NCI-H1048 (cell line): ENCODE results near the gene LRRFIP1.

Experiments
- DNase-seq: peaks from one replicate; lab custom pipeline; 2025; lab: John Stamatoyannopoulos, UW

The LRRFIP1 gene

DNA sequence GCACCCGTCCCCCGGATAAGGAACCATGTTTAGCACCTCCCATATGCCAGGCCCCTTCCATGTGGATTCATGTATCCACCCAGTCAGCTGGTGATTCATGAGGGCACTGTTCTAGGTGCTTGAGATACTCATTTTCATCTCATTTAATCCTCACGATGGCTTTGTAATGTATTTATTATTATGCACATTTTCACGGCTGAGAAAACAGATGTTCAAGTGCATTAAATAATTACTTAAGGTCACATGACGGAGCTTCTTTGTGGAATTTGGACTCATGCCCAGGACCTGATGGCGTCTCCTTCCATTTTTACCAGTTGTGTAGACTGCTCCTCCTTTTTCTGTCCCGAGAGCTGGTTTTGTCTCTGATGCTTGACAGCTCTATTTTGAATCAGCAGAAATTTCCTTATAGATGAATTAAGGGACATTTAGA lies 99.0 kb downstream of the LRRFIP1 start:
- no peak for DNase-seq

DNA sequence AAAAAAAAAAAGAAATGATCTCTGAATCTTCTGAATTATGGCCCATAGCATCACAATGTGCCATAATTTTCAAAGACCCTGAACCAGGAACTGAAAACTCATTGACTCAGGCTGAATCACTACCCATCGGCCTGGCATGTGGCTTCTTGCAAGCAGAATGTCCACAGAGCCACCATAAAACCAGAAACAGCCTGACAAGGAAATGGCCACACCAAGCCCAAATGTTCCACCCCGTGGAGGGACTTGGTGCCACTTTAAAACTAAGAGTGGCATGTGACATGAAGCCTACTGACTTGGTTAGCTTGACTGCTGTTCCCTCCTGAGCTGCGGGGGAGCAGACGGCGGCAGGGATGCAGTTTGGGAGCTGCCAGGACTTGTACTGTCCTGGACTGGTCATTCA lies 100.0 kb downstream of the LRRFIP1 start:
- no peak for DNase-seq

DNA sequence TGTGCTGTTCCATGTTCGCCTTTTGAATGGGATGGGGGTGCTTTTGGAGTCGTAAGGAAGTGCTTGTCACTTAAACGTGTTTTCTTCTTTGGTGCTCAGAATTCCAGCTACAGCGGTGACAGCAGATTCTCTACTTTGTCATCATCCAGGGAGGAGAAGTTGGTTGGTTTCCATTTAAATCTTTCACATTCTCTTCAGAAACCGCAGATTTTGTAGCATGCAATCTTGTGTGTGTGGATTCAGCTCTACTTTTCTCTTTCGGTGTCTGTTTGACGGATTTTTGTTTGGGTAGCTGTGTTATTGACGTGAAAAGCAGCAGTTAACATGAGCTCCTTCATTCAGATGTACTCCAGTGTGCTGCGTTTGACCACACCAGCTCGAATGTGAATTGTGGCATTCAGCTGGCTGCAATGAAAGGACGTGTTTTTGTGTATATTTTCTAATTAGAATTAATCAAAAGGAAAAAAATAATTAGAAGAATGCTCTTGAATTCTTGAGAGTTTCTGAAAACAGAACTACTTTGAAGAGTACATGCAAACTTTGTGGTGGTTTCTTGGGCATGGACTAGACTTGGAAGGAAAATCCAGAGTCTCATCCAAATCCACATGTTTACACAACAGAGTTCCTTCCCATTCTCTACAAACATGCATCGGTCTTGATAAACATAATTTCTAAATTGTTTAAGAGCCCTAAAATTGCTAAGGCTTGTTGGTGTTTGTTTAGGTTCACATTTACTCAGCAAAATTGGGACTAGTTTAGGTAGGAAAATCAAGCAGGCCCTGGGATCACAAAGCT lies 102.5 kb downstream of the LRRFIP1 start:
- DNase-seq = no peak

DNA sequence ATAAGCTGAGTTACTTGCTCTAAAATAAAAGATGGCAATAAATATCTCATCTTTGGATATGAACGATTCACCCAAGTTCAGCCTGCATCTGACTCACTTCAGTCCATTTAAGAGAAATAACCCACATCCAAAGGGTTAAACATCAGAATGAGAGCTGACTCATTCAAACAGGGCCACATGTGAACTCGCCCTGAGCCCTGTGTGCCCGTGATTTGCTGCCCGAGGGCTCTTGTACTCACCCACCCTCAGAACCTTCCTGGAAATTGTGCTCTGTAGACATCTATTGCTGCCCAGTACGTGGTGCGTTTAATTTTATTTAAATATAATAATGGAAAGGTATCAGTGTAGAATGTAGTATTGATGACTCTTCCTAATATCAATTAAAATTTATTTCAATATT lies 104.3 kb downstream of the LRRFIP1 start:
- DNase-seq = no peak

DNA sequence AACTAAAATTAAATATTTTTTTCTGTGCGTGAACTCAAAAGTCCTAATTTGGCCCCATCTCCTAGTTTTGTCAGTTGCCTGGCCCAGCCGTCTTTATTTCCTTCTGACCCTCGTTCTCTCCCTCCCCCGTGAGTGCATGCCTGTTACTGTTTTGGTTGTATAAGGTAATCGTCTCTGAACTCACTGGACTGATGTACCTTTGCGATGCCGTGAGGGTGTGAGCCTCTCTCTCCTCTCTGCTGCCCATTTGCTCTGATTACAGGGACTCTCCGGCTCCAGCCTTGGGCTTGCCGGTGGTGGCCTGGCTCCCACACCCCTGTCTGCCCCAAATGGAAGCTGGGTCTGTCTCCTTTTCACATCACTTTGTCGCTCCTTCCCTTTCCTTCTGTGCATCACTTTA lies 104.7 kb downstream of the LRRFIP1 start:
- no peak for DNase-seq

DNA sequence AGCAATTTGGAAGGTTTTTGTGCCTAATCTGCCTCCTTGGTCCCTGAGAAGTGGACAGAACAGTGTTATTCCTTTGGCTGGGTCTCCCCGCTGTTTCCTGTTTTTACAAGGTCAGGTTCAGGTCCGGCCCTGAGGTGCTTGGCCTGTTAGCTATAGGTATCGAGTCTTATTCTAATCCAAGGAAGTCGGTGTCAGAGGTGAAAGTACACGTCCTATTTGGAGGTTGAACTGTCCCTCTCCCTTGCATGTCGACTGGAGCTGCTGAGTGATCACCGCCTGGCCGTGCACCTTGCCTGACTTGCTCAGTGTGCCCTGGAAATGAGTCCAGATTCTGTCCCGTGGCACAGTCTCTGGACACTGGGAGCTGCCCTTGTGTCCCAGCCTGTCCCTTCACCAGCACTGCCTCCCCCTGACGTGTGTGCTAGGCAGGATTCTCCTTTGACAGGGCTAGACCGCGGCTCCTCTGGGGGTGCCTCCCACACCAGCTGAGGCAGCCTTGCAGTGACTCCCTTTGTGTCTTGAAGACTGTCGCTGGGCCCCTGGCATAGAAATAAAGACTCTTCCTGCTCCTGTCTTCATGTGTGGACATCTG lies 105.5 kb downstream of the LRRFIP1 start:
- no peak for DNase-seq

DNA sequence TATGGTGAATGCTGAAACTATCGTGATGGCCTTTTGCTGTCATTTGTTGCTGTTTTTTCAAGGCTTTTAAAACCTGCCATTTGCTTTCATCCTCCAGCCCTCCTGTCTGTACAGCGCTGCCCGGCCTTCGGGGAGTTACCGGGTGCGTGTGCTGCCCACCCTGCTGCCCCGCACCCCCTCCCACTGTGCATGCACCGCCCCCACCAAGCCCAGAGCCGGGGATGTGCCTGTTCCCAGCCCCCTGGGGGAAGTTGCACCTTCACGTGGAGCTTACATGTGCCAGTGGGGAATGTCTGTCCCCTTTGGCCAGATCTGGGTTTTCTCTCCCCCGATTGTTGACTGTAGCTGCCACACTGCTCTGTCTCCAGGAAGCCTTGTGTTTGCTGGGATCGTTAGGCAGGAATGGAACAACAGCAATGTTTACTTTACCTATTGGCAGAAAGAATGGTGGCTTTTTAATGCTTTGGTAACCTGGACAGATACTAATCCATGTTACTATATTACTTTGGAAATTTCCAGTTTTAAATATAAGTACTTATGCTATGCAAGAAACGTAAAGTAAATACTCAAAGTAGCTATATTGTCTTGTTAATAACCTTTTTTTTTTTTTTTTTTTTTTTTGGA lies 106.4 kb downstream of the LRRFIP1 start:
- DNase-seq = no peak

DNA sequence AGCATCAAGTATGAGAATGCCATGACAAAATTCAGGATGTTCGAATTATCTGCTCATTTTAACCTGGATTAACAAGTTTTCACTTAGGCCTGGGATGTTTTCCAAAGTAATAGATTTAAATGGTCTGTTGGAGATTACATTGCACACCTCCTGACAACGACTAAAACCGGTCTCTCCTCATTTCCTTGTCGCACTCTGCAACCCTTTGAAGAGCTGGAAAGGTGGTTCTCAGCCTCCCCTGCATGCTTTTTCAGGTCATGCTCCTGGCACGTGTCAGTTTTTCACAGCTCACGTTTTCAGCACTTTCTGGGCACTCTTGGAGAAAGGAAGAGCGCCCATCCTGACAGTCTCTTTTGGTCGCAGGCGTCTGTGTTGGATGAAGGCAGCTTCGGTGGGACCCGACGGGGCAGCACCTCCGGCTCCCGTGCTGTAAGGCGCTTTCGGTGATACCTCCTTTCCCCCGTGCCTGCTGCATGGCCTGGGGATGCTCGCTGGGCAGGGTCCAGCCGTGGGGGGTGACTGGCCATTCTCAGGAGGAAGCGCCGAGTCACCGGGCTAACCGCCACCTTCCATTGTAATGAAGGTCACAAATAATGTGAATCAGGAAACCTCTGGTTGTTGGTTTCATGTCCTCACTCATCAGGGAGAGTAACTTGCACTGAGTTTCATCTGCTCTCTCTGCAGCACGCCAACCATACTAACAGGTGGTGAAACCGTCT lies 107.7 kb downstream of the LRRFIP1 start:
- no peak for DNase-seq

DNA sequence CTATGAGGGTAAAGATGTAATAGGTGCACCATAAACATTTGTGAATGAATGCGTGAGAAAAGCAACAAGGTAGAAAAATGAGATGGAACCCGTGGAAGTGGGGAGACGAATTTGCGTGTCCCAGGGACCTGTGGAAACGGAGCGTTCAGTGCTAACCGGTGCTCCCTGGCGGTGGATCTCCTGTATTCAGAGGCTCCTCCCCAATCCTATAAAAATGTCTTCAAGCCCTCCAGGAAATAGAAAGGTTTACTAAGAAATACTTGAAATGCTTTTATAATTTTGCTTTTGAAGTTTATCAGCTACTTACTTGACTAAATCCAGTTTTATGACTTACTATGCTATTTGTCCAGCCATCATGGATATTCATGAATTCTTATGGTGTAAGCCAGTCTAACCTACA lies 108.4 kb downstream of the LRRFIP1 start:
- no peak for DNase-seq

DNA sequence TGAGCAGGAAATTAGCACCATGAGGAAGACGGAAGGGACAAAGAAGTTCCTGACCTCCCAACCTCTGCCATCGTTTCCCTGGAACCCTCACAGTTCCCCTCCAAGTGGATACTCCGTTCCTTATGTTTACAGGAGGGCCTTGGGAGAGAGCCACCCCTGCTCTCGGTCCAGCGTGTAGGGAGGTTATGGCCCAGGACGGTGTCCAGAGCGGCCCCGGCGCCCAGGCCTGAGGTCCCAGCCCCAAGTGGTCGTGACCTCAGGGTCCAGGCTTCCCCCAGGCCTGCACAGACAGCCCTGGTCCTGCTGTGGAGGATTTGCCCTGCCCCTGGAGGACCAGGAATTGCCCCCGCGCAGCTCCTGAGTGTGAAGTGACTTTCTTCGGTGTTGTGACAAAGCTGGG lies 109.4 kb downstream of the LRRFIP1 start:
- no peak for DNase-seq

DNA sequence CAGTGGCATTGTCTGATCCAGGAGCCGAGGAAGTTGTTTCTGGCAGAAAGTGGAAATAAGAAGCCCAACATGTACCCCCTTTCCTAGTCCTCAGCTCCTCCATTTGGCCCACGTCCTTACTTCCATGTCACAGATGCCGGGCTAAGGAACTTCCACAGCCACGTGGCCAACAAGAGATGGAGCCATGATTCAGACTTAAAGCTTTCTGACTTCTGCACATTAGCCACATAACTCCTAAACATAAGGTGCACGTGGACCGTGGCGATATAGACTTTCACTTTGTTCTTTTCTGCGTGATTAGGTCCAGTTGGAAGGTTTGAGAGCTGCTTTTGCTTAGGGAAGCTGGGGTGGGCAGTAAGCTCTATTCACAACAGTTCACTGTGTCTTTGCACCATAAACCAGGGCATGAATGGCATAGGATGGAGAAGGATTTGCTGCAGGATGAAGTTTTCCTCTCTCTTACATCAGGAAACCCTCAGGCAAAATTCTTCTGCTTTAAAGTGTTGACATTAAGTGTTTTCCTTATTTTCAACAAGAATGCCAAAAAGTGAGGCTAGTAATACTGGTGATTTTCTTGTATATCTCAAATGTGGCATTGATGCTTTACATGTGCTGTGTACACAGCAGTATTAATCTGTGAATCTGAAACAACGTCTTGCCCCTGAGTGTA lies 109.9 kb downstream of the LRRFIP1 start:
- DNase-seq = no peak

DNA sequence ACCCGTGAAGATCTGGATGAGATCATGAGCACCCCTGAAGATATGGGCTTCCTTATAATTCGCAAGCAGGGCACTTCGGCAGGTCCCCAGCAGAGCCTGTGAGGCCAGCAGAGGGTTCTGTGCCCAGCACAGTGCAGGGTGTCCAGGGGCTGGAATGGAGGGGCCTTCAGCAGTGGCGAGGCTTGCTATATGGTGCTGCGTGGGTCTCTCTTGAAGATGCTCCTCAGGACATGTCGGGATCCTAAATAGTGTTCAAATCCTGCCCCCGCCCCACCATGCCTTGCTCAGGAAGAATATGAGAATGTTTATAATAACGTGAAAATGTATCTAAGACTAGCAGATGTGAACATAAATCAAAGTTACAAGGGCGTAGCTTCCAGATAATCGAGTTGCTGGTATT lies 110.9 kb downstream of the LRRFIP1 start:
- DNase-seq = no peak

DNA sequence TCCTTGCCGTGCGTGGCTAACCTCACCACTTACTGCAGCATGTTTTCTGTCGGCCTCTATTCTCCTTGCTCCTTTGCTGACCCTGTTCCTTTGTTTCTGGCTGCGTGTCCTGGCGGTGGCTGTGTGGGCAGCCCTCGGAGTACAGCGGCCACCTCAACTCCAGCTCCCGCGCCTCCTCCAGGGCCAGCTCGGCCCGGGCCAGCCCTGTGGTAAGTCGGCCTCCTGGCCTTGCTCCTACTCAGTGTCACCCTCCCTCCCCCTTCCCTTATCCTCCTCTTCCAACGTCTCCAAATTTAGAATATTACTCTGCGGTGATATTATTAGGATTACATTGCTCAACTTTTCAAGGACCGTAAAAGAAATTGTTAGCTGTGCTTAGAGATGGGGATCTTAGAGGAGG lies 111.7 kb downstream of the LRRFIP1 start:
- no peak for DNase-seq

DNA sequence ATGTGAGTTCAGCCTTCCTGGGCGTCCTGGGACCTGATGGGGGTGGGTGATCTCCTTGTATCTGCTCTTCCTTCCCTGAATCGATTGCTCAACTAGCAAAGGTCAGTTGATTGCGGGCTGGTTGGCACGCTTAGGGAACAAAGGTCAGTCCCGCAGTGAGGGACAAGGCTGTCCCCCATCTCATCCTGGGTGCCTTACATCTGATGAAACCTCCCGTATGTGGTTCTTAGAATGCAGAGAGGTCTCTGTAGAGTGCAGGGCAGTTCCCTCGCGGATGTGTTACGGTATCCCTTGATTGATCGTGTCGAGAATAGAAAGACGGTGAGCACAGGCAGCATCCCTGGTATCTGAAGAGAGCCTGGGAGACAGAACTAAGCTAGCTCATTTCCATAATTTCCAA lies 114.8 kb downstream of the LRRFIP1 start:
- DNase-seq = no peak

DNA sequence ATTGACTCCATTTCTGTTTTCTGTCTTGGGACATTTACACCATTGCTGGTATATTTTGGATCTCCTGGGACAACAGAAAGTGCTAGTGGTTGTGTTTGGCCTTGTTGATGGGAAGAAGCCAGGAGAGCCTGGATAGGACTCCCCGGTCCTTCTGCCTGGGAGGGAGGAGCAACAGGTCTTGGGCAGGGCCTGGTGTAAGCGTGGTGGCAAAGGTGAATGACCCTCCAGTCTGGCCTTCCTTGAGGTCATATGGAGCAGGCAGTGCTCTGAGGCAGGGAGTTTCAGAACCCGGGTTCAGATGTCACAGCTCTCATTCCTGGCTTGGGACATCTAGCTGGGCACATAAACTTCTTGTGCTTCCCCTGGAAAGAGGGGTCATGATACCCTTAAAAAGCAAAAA lies 115.2 kb downstream of the LRRFIP1 start:
- DNase-seq = no peak

DNA sequence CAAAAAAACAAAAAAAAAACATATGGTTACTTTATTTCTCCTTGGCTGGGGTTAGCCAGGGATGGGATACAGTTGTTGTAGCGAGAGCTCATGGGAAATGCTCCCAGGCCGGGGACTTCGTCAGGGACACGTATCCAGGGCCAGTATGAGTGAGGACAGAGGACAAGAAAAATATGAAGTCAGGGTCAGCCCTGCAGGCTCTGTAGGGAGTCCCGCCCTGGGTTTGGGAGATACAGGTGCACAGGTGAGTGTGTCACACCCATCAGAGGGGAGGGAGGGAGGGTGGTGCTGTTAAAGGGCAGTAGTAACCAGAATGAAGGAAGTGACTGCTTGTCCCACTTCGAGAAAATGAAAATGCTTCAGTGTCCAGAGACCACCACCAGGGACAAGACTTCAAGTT lies 115.6 kb downstream of the LRRFIP1 start:
- DNase-seq = no peak

DNA sequence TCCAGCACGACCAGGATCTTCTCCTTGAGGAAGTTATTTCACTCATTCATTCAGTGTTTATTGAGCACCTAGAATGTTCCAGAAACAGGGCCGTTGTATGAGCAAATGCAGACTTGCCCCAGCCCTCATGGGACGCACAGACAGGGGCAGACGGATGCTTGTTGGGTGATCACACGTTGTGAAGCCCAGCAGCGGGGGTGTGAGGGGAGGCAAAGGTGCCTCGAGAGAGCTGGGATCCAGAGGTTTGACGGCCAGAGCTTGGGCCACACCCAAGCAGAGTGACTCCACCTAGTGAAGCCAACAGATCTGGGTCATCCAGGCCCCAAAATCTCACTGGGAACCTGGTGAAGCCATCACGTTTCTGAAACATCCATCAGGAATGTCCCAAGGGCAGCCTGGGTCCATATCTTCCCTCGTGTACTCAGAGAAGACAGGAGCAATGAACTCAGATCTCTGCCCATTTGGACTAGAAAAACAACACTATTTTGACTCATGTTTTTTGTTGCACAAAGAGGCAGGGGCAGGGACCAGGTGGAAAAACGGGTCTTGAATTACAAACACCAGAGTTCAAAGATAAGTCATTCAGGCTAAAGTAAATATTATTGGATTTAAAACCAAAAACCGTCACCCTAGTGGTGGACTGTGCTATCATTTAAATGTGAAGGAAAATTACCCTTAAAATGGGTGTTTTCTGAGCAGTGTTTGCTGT lies 116.3 kb downstream of the LRRFIP1 start:
- DNase-seq = no peak

DNA sequence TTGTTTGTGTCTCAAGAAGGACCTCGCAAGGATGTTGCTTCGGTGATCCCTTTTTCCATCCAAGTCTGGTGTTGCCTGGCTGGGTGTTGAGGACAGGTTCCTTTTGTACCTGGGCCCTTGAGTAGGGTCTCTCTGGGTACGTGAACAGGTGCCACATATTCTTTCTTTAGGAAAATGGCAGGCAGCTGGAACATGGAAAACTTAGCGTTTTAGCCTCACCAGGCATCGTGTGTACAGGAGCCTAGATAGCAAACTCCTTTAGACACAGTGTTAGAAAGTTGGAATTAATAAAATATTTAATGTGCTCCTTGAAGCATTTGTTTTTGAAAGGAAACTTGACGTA lies 116.9 kb downstream of the LRRFIP1 start:
- no peak for DNase-seq

DNA sequence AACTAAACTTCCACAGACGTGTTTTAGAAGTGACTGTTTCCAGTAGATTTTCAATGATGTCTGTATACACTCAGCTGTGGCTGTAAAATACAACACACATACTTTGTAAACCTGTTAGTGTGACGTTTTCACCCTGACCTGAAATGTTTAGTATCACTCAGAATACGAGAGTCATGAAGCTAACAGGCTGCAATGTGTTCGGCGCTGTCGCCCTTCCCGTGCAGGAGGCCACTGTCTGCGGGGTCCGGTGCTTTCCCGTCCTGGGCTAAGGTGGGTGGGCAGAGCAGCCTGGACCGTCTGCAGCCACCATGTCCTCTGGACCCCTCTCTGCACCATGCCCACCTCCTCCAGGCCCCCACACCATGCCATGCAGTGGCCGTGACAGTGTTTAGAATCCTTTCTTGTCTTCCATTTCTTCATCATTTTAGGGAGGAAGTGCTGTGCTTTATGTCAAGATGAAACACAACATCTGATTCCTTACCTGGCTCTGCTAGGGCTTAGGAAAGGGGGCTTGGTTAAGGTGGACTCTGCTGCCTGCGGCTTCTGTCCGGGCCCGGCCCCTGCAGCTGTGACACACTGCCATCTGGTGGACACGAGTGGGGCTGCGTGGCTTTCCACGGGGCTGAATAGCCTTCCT lies 117.3 kb downstream of the LRRFIP1 start:
- no peak for DNase-seq

DNA sequence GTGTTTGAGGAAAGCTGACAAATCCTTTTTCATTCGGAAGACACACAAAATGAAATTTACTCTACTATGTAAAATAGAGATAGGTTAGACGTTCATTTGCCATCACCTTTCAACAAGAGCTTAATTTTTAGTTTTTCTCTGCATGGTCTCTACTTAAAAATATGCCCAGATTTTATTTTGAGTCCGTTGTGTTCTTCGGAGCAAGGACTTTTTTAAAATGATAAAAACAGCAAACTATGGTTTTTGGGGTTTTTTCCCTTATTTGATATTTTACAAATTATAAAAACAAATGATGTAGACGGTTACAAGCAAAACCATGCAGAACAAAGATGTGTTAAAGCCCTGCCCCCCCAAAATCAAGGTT lies 117.8 kb downstream of the LRRFIP1 start:
- DNase-seq = no peak
